RWPE2 (cell line): ENCODE measurements around the gene SH3GLB2.
A peak's percentile ranks its signal among the peaks of the same experiment; 100 is the strongest.

Experiments
- ATAC-seq: fragments of 200-7000 bp; cut with Tn5 transposase; 3 replicates; pipeline ENCODE4 v1.9.1; 2021; ENCODE audit warnings: low read depth
- DNase-seq: peaks from one replicate; pipeline ENCODE4 v3.0.0-alpha.2; 2020; ENCODE audit warnings: low spot score
- H3K27ac ChIP-seq: fragments of 450-650 bp; 2 replicates; pipeline ENCODE4 v1.5.1; 2017; ENCODE audit warnings: mild to moderate bottlenecking; ENCODE audit not compliant: poor library complexity, severe bottlenecking
- H3K27me3 ChIP-seq: fragments of 250-450 bp; sonication (Bioruptor Pico); 2 replicates; pipeline ENCODE4 v1.5.1; 2021; ENCODE audit warnings: mild to moderate bottlenecking, moderate library complexity; ENCODE audit not compliant: insufficient read depth, poor library complexity, severe bottlenecking
- H3K36me3 ChIP-seq: fragments of 250-450 bp; sonication (Bioruptor Pico); 2 replicates; pipeline ENCODE4 v1.5.1; 2020; ENCODE audit warnings: low read depth, mild to moderate bottlenecking, moderate library complexity
- H3K4me1 ChIP-seq: fragments of 250-450 bp; sonication (Bioruptor Pico); 2 replicates; pipeline ENCODE4 v1.5.1; 2021; ENCODE audit warnings: mild to moderate bottlenecking, moderate library complexity; ENCODE audit not compliant: insufficient read depth, poor library complexity, severe bottlenecking
- H3K4me3 ChIP-seq: fragments of 250-450 bp; sonication (Bioruptor Pico); 2 replicates; pipeline ENCODE4 v1.5.1; 2021; ENCODE audit warnings: mild to moderate bottlenecking, moderate library complexity; ENCODE audit not compliant: severe bottlenecking
- H3K9me3 ChIP-seq: fragments of 250-450 bp; sonication (Bioruptor Pico); 2 replicates; pipeline ENCODE4 v1.5.1; 2021; ENCODE audit warnings: mild to moderate bottlenecking, moderate library complexity; ENCODE audit not compliant: severe bottlenecking
- TF ChIP-seq, protein P1 (sequence below): fragments of 450-650 bp; IDR thresholded peaks from one replicate; pipeline ENCODE4 v1.5.1; 2017; ENCODE audit warnings: mild to moderate bottlenecking, moderate library complexity; ENCODE audit not compliant: poor library complexity, severe bottlenecking

The SH3GLB2 gene

DNA sequence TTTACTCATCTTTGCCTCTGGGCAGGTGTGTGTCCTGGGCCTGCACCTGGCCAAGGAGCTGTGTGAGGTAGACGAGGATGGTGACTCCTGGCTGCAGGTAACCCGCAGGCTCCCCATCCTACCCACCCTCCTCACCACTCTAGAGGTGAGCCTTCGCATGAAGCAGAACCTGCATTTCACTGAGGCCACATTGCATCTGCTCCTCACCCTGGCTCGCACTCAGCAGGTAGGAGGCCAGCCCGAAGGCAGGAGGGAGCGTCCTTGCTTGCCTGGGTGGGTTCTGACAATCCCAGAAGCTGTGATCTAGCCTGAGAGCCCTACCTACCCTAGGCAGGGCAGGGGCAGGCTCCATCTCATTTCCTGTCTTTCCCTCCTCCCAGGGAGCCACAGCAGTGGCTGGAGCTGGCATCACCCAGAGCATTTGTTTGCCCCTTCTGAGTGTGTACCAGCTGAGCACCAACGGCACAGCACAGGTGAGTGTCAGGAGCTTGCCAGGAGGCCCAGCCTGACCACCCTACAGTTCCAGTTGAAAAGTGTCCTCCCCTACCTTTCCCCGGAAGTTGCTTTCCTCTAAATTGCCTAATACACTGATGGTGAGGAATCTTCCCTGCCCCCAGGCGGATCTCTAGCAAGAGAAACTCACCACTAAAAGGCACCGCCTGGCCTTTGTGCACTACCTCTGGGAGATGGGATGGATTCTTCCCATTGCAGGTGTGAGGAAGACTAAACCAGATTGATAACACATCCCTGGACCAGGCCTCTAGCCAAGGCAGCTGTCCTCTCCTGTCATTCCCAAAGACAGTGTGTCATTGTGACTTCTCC is 26.4 kb downstream of the SH3GLB2 start:
- no peaks in the 10 kb centered on the region for H3K27me3 ChIP-seq
- ATAC-seq (no peak), DNase-seq (no peak)
- TF ChIP-seq, protein P1, sequence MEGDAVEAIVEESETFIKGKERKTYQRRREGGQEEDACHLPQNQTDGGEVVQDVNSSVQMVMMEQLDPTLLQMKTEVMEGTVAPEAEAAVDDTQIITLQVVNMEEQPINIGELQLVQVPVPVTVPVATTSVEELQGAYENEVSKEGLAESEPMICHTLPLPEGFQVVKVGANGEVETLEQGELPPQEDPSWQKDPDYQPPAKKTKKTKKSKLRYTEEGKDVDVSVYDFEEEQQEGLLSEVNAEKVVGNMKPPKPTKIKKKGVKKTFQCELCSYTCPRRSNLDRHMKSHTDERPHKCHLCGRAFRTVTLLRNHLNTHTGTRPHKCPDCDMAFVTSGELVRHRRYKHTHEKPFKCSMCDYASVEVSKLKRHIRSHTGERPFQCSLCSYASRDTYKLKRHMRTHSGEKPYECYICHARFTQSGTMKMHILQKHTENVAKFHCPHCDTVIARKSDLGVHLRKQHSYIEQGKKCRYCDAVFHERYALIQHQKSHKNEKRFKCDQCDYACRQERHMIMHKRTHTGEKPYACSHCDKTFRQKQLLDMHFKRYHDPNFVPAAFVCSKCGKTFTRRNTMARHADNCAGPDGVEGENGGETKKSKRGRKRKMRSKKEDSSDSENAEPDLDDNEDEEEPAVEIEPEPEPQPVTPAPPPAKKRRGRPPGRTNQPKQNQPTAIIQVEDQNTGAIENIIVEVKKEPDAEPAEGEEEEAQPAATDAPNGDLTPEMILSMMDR, result no peak
- no peak overlapping the region for H3K27ac ChIP-seq
- no peak overlapping the region for H3K4me3 ChIP-seq
- H3K4me1 ChIP-seq, result no peaks in the 10 kb centered on the region
- no peaks in the 10 kb centered on the region for H3K9me3 ChIP-seq
- H3K36me3 ChIP-seq, result peaks cover 99% of the 10 kb centered on the region

DNA sequence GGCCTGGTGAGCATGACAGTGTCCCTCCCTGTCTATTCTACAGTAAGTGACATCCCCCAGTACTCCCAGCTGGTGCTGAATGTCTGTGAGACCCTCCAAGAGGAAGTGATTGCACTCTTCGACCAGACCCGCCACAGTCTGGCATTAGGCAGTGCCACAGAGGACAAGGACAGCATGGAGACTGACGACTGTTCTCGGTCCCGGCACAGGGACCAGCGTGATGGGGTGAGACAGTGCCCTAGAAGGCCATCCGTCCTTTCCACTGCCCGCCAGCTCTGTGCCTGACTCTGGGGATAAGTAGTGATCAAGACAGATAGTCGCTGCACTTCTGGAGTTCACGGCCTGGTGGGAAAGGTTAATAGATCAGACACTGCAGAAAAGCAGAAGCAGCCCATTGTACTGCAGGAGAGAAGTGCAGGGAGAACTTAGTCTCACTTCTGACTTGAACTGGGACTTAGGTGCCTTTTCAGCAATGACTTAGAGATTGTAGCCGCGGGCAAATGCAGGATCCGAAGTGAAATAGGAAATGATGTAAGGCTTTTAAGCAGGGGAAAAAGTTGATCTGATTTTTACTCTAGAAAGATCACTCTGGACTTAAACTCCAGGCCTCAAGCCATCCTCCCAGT is 28.4 kb downstream of the SH3GLB2 start:
- no peak overlapping the region for H3K4me3 ChIP-seq
- peaks cover 99% of the 10 kb centered on the region for H3K36me3 ChIP-seq
- H3K27me3 ChIP-seq, result no peaks in the 10 kb centered on the region
- TF ChIP-seq, protein P1, result no peak
- H3K9me3 ChIP-seq, result no peaks in the 10 kb centered on the region
- DNase-seq, result no peak
- no peak overlapping the region for H3K27ac ChIP-seq
- ATAC-seq, result no peak
- H3K4me1 ChIP-seq, result no peaks in the 10 kb centered on the region

DNA sequence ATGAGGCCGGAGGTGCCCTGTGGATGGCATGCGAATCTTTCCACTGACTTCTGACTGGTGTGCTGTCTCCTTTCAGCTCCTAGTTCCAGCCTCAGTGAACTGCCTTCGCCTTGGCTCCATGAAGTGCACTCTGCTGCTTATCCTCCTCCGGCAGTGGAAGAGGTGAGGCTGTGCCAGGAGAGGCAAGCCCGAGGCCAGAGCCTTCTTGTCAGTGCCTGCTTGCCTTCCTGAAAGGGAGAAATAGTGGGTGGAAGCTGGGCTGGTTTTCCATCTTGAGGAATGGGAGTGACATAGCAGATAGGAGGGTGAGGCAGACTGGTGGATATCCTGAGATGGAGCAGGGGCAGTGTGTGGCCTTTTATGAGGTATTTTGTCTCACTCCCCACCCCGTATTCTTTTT is 29.7 kb downstream of the SH3GLB2 start:
- H3K36me3 ChIP-seq, result peaks cover 99% of the 10 kb centered on the region

DNA sequence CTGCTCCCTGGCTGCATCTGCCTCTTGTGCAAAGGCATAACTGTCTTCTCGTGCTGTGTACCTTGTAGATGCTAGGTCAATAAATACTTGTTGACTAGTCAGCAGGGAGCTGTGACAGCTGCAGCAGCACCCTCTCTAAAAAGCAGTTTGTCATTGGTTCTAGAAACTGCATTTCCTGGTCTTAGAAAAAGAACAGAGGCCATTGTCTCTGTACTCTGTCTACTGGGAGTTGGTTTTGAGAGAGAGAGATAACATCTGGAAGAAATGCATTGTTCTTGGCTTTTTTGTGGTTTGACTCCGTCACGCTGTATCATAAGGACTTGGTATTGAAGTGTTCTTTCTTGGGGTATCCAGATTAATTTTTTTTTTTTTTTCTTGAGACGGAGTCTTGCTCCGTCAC is 32.3 kb downstream of the SH3GLB2 start:
- Histone ChIP-seq H3K27me3 (no peaks in the 10 kb centered on the region), H3K9me3 (no peaks in the 10 kb centered on the region), H3K36me3 (peaks cover 88% of the 10 kb centered on the region), H3K4me3 (no peak overlapping the region), H3K27ac (no peak overlapping the region), H3K4me1 (no peaks in the 10 kb centered on the region)
- TF ChIP-seq, protein P1, result no peak
- DNase-seq (no peak), ATAC-seq (no peak)

More for the DNA sequence above, 29.7 kb downstream of the SH3GLB2 start:
- DNase-seq (no peak), ATAC-seq (no peak)
- H3K9me3 ChIP-seq, result no peaks in the 10 kb centered on the region
- H3K4me3 ChIP-seq, result no peak overlapping the region
- H3K4me1 ChIP-seq, result no peaks in the 10 kb centered on the region
- no peak overlapping the region for H3K27ac ChIP-seq
- no peaks in the 10 kb centered on the region for H3K27me3 ChIP-seq
- TF ChIP-seq, protein P1, result no peak

DNA sequence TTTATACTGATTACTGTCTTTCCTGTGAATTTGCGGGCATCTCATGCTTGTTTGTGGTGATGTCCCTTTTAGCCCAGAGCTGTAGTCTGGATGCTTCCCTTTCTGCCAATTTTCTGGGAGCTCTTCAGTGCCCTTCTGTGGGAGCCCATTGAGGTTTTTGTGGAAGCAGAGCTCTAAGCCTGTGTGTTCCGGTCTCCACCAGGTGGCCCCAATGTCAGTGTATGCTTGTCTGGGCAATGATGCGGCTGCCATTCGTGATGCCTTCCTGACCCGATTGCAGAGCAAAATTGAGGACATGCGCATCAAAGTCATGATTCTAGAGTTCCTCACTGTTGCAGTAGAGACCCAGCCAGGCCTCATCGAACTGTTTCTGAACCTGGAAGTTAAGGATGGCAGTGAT is 35.1 kb downstream of the SH3GLB2 start:
- no peaks in the 10 kb centered on the region for H3K4me1 ChIP-seq
- H3K27me3 ChIP-seq, result no peaks in the 10 kb centered on the region
- no peaks in the 10 kb centered on the region for H3K9me3 ChIP-seq
- TF ChIP-seq, protein P1, result peak; percentile 35
- peaks cover 89% of the 10 kb centered on the region for H3K36me3 ChIP-seq
- H3K4me3 ChIP-seq, result no peak overlapping the region
- ATAC-seq (peak; percentile 60; the same call in 1 of the 3 replicates), DNase-seq (no peak)
- no peak overlapping the region for H3K27ac ChIP-seq
